ENCODE data around the gene FGGY.

The FGGY gene

DNA sequence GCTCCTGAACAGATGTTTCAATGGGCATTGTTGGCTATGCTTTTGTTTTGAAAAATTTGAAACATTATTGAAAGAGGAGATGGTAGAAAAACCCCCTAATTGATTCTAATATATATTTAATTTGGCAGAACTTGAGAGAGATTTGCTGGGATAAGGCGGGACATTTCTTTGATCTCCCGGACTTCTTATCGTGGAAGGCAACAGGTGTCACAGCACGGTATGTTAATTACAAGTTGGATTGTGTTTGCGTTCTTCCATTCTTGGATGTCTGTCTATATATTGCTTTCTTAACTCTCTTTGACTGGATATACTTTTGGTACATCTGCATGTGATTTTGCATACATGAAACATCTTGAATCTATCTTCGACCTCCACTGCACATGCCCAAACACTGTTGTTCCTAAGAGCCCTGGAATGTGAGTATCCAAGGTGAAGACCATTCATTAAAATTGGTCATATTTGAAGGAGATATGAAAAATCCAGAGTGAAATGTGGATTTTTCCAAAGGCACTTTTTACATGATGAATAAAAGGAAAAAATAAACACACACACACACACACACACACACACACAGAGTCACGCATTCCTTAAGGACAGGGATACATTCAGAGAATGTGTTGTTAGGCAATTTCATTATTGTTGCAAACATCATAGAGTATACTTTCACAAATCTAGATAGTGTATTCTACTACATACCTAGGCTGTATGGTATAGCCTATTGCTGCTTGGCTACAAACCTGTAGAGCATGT is 81.9 kb downstream of the FGGY start:
- peak; percentile 48 for DNase-seq (ENCODE audit: low read depth)
- no peak overlapping the region for H3K4me3 ChIP-seq (replicated peaks; ENCODE audit: low read depth, low read length)
- no peak for TF ChIP-seq CTCF (IDR thresholded peaks at IDR 0.05; ENCODE audit: low read length, missing control alignments)

GRCh38 chr1:59379371-59379728 is 82.5 kb downstream of the FGGY start:
- no peak for DNase-seq (ENCODE audit: low read depth)
- H3K4me3 ChIP-seq (replicated peaks; ENCODE audit: low read depth, low read length): no peak overlapping the region
- no peak for TF ChIP-seq CTCF (IDR thresholded peaks at IDR 0.05; ENCODE audit: low read length, missing control alignments)

DNA sequence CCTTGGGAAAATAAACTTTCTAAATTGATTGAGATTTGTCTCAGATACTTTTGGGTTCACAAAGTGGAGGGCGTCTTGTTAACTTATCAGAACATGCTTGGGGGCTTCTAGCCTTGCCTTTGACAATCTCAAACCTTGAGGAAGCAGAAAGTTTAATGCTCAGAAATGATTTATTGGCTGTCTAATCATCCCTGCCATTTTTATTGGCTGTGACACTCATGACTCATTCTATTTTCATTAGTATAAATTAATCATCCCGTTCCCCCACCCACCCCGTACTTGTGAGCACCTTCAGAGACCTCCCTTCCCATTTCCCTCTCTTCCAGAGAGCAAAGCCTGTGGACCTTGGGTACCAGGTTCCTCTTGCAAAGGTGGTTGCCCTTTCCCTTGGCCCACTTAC is 87.1 kb downstream of the FGGY start:
- no peak for TF ChIP-seq CTCF (IDR thresholded peaks at IDR 0.05; ENCODE audit: low read length, missing control alignments)
- no peak for DNase-seq (ENCODE audit: low read depth)

GRCh38 chr1:59384443-59384842 is 87.5 kb downstream of the FGGY start:
- TF ChIP-seq CTCF (IDR thresholded peaks at IDR 0.05; ENCODE audit: low read length, missing control alignments): no peak
- no peak overlapping the region for H3K4me3 ChIP-seq (replicated peaks; ENCODE audit: low read depth, low read length)
- DNase-seq (ENCODE audit: low read depth): no peak

More for the DNA sequence above, 87.1 kb downstream of the FGGY start:
- H3K4me3 ChIP-seq (replicated peaks; ENCODE audit: low read depth, low read length): no peak overlapping the region

GRCh38 chr1:59388191-59388590 is 91.3 kb downstream of the FGGY start:
- no peak for DNase-seq (ENCODE audit: low read depth)
- no peak for TF ChIP-seq CTCF (IDR thresholded peaks at IDR 0.05; ENCODE audit: low read length, missing control alignments)
- H3K4me3 ChIP-seq (replicated peaks; ENCODE audit: low read depth, low read length): no peak overlapping the region

DNA sequence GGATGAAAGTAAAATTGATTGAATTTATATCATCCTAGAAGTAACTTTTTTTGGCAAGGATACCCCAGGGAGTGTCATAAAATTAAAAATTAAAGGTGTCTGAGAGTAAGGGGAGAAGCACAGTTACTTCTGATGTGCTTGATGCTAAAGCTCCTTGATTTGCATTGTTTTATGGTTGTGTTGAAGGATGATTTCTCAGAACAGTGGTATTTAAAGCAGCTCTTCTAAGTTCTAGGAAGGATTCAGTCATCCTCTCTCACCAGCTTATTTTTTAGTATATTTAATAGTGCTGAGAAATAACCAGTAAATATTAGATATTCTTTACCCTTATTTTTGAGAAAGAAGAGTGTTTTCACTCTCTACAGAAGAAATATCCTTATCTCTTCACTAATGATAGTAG is 93.0 kb downstream of the FGGY start:
- DNase-seq (ENCODE audit: low read depth): no peak
- H3K4me3 ChIP-seq (replicated peaks; ENCODE audit: low read depth, low read length): no peak overlapping the region
- TF ChIP-seq CTCF (IDR thresholded peaks at IDR 0.05; ENCODE audit: low read length, missing control alignments): no peak

GRCh38 chr1:59390307-59390706 is 93.4 kb downstream of the FGGY start:
- H3K4me3 ChIP-seq (replicated peaks; ENCODE audit: low read depth, low read length): no peak overlapping the region
- no peak for DNase-seq (ENCODE audit: low read depth)
- no peak for TF ChIP-seq CTCF (IDR thresholded peaks at IDR 0.05; ENCODE audit: low read length, missing control alignments)
